HL-60 (cell line): ENCODE data around the gene CES4A.

Experiments
- DNase-seq, 2 experiments: peaks; one replicate each; pipeline ENCODE4 v3.0.0-alpha.2; 2010 to 2020; ENCODE audit warnings: low read depth in 1 of 2, low spot score in 1 of 2
- H3K27ac ChIP-seq: fragments of 250-450 bp; sonication (Bioruptor Pico); replicated peaks from 2 replicates; pipeline ENCODE4 v1.5.1; 2020; ENCODE audit warnings: mild to moderate bottlenecking, moderate library complexity
- H3K27me3 ChIP-seq: fragments of 250-450 bp; sonication (Bioruptor Pico); 2 replicates; pipeline ENCODE4 v1.5.1; 2021; ENCODE audit warnings: mild to moderate bottlenecking, moderate library complexity; ENCODE audit not compliant: insufficient read depth, poor library complexity, severe bottlenecking
- H3K4me3 ChIP-seq: replicated peaks from 2 replicates; pipeline ENCODE4 v1.5.1; 2011; ENCODE audit warnings: mild to moderate bottlenecking, control low read depth, low read length; ENCODE audit not compliant: insufficient read depth
- GABPA ChIP-seq: IDR thresholded peaks from 2 replicates; pipeline ENCODE4 v1.6.1; 2012; ENCODE audit warnings: low read depth
- POLR2AphosphoS5 ChIP-seq: IDR thresholded peaks from 2 replicates; pipeline ENCODE4 v1.6.1; 2012; ENCODE audit warnings: low read depth
- SPI1 ChIP-seq: IDR thresholded peaks from 2 replicates; pipeline ENCODE4 v1.6.1; 2012; ENCODE audit warnings: low read depth, mild to moderate bottlenecking, borderline replicate concordance
- TF ChIP-seq, protein P1 (sequence below): IDR thresholded peaks from one replicate; pipeline ENCODE4 v1.5.1; 2011; ENCODE audit warnings: low read length, control low read depth, inconsistent platforms; ENCODE audit not compliant: insufficient read depth
- TF ChIP-seq, protein P2 (sequence below): IDR thresholded peaks from 2 replicates; pipeline ENCODE4 v1.6.1; 2012; ENCODE audit warnings: low read depth; ENCODE audit not compliant: insufficient replicate concordance

Gene CES4A

DNA sequence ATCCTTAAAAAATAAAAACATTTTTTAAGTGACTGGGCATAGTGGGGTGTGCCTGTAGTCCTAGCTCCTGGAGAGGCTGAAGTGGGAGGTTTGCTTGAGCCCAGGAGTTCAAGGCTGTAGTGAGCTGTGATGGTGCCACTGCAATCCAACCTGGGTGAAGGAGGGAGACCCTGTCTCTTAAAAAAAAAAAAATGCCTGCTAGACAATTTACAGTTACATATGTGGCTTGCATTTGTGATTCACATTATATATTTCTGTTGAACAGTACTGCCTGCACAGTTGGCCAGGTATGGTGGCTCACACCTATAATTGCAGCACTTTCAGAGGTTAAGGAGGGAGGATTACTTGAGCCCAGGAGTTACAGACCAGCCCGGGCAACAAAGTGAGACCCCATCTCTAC, 64.0 kb downstream of the CES4A start:
- TF ChIP-seq GABPA: no peak
- TF ChIP-seq, protein P1, sequence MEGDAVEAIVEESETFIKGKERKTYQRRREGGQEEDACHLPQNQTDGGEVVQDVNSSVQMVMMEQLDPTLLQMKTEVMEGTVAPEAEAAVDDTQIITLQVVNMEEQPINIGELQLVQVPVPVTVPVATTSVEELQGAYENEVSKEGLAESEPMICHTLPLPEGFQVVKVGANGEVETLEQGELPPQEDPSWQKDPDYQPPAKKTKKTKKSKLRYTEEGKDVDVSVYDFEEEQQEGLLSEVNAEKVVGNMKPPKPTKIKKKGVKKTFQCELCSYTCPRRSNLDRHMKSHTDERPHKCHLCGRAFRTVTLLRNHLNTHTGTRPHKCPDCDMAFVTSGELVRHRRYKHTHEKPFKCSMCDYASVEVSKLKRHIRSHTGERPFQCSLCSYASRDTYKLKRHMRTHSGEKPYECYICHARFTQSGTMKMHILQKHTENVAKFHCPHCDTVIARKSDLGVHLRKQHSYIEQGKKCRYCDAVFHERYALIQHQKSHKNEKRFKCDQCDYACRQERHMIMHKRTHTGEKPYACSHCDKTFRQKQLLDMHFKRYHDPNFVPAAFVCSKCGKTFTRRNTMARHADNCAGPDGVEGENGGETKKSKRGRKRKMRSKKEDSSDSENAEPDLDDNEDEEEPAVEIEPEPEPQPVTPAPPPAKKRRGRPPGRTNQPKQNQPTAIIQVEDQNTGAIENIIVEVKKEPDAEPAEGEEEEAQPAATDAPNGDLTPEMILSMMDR: no peak
- TF ChIP-seq, protein P2, sequence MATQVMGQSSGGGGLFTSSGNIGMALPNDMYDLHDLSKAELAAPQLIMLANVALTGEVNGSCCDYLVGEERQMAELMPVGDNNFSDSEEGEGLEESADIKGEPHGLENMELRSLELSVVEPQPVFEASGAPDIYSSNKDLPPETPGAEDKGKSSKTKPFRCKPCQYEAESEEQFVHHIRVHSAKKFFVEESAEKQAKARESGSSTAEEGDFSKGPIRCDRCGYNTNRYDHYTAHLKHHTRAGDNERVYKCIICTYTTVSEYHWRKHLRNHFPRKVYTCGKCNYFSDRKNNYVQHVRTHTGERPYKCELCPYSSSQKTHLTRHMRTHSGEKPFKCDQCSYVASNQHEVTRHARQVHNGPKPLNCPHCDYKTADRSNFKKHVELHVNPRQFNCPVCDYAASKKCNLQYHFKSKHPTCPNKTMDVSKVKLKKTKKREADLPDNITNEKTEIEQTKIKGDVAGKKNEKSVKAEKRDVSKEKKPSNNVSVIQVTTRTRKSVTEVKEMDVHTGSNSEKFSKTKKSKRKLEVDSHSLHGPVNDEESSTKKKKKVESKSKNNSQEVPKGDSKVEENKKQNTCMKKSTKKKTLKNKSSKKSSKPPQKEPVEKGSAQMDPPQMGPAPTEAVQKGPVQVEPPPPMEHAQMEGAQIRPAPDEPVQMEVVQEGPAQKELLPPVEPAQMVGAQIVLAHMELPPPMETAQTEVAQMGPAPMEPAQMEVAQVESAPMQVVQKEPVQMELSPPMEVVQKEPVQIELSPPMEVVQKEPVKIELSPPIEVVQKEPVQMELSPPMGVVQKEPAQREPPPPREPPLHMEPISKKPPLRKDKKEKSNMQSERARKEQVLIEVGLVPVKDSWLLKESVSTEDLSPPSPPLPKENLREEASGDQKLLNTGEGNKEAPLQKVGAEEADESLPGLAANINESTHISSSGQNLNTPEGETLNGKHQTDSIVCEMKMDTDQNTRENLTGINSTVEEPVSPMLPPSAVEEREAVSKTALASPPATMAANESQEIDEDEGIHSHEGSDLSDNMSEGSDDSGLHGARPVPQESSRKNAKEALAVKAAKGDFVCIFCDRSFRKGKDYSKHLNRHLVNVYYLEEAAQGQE: no peak
- TF ChIP-seq POLR2AphosphoS5: no peak
- TF ChIP-seq SPI1: no peak
- Histone ChIP-seq H3K4me3 (no peak overlapping the region), H3K27ac (no peak overlapping the region), H3K27me3 (no peaks in the 10 kb centered on the region)
- DNase-seq: no peak

DNA sequence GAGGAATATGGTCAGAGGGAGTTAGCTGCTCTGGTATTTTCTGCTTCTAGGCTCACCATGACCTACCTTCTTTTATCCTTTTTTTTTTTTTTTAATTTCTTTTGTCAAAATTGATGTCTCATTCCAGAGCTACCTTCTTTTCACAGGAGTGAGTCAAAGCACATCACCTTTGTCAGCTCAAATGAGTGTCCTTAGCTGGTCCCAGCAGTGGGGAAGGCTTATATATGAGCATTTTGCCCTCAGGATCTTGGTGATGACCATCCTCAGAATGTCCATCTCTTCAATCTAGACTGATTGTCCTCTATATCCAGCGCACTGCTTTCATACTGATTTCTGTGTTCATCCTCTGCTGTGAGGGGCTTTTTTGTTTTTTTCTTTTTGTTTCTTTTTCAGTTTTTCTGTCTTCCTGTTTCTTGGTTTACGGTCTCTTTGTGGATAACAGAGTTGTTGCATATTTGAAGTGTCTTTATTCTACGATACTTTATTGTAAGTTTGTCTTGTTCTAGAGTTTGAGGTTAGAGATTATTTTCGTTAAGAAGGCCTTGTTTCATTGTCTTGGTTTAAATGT, 65.5 kb downstream of the CES4A start:
- DNase-seq: no peak
- Histone ChIP-seq H3K27ac (no peak overlapping the region), H3K27me3 (no peaks in the 10 kb centered on the region), H3K4me3 (no peak overlapping the region)
- no peak for TF ChIP-seq GABPA
- TF ChIP-seq, protein P1: no peak
- TF ChIP-seq POLR2AphosphoS5: no peak
- no peak for TF ChIP-seq SPI1
- TF ChIP-seq, protein P2: no peak

DNA sequence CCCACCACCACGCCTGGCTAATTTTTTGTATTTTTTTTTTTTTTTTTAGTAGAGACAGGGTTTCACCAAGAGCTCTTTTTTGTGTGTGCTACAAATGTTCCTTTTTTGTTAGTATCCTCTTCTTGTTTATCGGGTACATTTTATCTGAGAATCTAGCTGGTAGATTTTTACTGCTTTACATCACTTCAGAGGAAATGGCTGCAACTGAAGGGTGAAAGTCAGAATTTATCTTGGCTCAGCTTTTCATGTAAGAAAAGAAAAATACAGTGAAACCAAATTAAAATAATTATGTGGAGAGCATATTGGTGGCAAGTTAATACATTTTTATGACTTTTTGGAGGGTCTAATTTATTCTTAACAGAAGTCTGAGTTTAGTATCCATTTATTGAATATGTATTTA, 66.5 kb downstream of the CES4A start:
- Histone ChIP-seq H3K27me3 (no peaks in the 10 kb centered on the region), H3K4me3 (no peak overlapping the region), H3K27ac (no peak overlapping the region)
- no peak for TF ChIP-seq SPI1
- DNase-seq: no peak

DNA sequence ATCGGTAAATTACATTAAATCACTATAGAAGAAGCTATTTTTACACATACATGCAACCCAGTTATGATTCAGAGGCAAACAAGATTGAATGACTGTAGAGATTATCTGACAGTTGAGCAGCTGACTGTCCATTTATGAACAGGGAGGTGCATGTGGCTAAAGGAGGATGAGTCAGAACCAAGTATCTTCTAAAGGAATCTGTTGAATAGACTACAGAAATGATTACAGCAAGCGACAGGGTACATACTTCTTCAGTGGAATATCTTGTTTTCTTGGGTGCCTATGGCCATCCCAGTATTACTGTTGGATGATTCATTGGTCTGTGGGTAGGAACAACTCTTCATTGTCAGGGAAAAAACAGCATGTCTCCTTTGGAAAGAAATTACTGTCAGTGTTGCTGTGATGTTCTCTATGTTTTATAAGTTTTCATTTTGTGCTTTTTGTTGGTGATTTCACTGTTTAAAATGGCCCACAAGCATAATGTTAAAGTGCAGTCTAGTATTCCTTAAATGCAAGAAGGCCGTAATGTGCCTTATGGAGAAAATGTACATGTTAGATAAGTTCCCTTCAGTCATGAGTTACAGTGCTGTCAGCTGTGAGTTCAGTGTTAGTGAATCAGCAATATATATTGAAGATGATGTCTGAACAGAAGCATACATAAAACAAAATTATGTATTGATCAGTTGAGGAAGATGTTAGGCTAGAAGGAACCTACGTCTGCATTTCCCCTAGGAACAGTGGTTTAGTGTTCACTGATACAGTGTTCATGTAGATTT, 67.5 kb downstream of the CES4A start:
- Histone ChIP-seq H3K27ac (no peak overlapping the region), H3K27me3 (no peaks in the 10 kb centered on the region), H3K4me3 (no peak overlapping the region)
- no peak for DNase-seq
- TF ChIP-seq GABPA: no peak
- TF ChIP-seq, protein P2: no peak
- no peak for TF ChIP-seq SPI1
- TF ChIP-seq POLR2AphosphoS5: no peak
- TF ChIP-seq, protein P1: no peak
